Measurements from ENCODE around the gene ORAI3.

DNA sequence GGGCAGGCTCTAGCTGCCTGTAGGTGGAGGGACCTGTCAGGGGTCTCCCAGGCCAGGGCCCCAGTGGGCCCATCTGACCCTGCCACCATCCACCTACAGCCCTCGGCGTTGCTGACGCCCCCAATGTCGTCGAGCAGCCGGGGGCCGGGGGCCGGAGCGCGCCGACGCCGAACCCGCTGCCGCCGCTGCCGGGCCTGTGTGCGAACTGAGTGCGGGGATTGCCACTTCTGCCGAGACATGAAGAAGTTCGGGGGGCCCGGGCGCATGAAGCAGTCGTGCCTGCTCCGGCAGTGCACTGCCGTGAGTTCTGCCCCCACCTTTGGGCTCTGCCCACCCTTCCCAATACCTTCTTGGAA is 23.3 kb upstream of the ORAI3 start:
- TF ChIP-seq, protein P1, sequence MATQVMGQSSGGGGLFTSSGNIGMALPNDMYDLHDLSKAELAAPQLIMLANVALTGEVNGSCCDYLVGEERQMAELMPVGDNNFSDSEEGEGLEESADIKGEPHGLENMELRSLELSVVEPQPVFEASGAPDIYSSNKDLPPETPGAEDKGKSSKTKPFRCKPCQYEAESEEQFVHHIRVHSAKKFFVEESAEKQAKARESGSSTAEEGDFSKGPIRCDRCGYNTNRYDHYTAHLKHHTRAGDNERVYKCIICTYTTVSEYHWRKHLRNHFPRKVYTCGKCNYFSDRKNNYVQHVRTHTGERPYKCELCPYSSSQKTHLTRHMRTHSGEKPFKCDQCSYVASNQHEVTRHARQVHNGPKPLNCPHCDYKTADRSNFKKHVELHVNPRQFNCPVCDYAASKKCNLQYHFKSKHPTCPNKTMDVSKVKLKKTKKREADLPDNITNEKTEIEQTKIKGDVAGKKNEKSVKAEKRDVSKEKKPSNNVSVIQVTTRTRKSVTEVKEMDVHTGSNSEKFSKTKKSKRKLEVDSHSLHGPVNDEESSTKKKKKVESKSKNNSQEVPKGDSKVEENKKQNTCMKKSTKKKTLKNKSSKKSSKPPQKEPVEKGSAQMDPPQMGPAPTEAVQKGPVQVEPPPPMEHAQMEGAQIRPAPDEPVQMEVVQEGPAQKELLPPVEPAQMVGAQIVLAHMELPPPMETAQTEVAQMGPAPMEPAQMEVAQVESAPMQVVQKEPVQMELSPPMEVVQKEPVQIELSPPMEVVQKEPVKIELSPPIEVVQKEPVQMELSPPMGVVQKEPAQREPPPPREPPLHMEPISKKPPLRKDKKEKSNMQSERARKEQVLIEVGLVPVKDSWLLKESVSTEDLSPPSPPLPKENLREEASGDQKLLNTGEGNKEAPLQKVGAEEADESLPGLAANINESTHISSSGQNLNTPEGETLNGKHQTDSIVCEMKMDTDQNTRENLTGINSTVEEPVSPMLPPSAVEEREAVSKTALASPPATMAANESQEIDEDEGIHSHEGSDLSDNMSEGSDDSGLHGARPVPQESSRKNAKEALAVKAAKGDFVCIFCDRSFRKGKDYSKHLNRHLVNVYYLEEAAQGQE (IDR thresholded peaks at IDR 0.05; ENCODE audit: low read depth), result no peak
- TF ChIP-seq YY1 (IDR thresholded peaks at IDR 0.05; ENCODE audit: low read depth) (no peak), TEAD4 (IDR thresholded peaks at IDR 0.05) (no peak), TAF1 (IDR thresholded peaks at IDR 0.05; ENCODE audit: low read depth) (no peak), CEBPB (IDR thresholded peaks at IDR 0.05) (no peak), ZBTB7A (IDR thresholded peaks at IDR 0.05; ENCODE audit: low read depth) (no peak), EGR1 (IDR thresholded peaks at IDR 0.05) (no peak), EP300 (IDR thresholded peaks at IDR 0.05; ENCODE audit: borderline replicate concordance) (no peak)

Measured in Ishikawa (cell line).